PFSK-1 (cell line): Measurements from ENCODE around the gene CNTNAP5.

Experiments
- FOXP2 ChIP-seq: optimal IDR thresholded peaks from 2 replicates; pipeline ENCODE3; 2011; ENCODE audit warnings: borderline replicate concordance, control low read depth, inconsistent platforms; ENCODE audit not compliant: insufficient read depth; ENCODE audit errors: extremely low read length, extremely low read depth
- POLR2AphosphoS5 ChIP-seq: IDR thresholded peaks from 2 replicates; pipeline ENCODE4 v1.6.1; 2012; ENCODE audit warnings: low read depth, mild to moderate bottlenecking, control low read depth, low read length, moderate library complexity
- REST ChIP-seq, 2 experiments: IDR thresholded peaks; 2 replicates each; pipeline versions ENCODE4 v1.6.1 to v1.8.0; 2011 to 2012; ENCODE audit warnings: low read depth in 2 of 2, low read length in 2 of 2, control low read depth in 1 of 2, inconsistent platforms in 1 of 2, mild to moderate bottlenecking in 1 of 2, moderate library complexity in 1 of 2; ENCODE audit not compliant: insufficient read depth in 1 of 2
- SIN3A ChIP-seq: IDR thresholded peaks from 2 replicates; pipeline ENCODE4 v1.6.1; 2012; ENCODE audit warnings: mild to moderate bottlenecking, low read length, moderate library complexity, borderline replicate concordance; ENCODE audit not compliant: insufficient read depth
- TAF1 ChIP-seq: IDR thresholded peaks from 2 replicates; pipeline ENCODE4 v1.6.1; 2012; ENCODE audit warnings: low read length, control low read depth, borderline replicate concordance; ENCODE audit not compliant: insufficient read depth

- TF ChIP-seq SIN3A (no peak), POLR2AphosphoS5 (no peak), REST (IDR thresholded peaks at IDR 0.05; ENCODE audit: insufficient read depth in 1 of 2, low read depth in 2 of 2, low read length in 2 of 2) (no peak), TAF1 (no peak), FOXP2 (no peak)
Measured at GRCh38 chr2:124584615-124585014, 559.5 kb downstream of the CNTNAP5 start.
